Neutrophil (primary cell): ENCODE measurements around the gene ZNF296.

Experiments used
- H3K27ac ChIP-seq: fragments of 200-600 bp; sonication (generic); 2 replicates; pipeline ENCODE4 v1.5.1; 2016; ENCODE audit warnings: mild to moderate bottlenecking, moderate library complexity
- H3K27me3 ChIP-seq: fragments of 200-600 bp; sonication (generic); 2 replicates; pipeline ENCODE4 v1.6.0; 2016; ENCODE audit warnings: mild to moderate bottlenecking
- H3K36me3 ChIP-seq: fragments of 200-600 bp; sonication (generic); 2 replicates; pipeline ENCODE4 v1.5.1; 2017
- H3K4me1 ChIP-seq, 2 experiments: fragments of 200-600 bp in 1 of 2; sonication (generic) in 1 of 2; 1 replicate in 1 of 2; 2 replicates in 1 of 2; pipeline versions ENCODE4 v1.5.1 to v1.6.1; 2013 to 2016; ENCODE audit warnings: low read depth in 1 of 2, low read length in 1 of 2, mild to moderate bottlenecking in 1 of 2, moderate library complexity in 1 of 2; ENCODE audit not compliant: control insufficient read depth in 1 of 2, insufficient read depth in 1 of 2
- H3K4me3 ChIP-seq, 2 experiments: fragments of 200-600 bp in 1 of 2; sonication (generic) in 1 of 2; 1 replicate in 1 of 2; 2 replicates in 1 of 2; pipeline ENCODE4 v1.5.1; 2013 to 2016; ENCODE audit warnings: low read depth in 1 of 2, low read length in 1 of 2, mild to moderate bottlenecking in 1 of 2, moderate library complexity in 1 of 2
- H3K9me3 ChIP-seq: fragments of 200-600 bp; sonication (generic); 2 replicates; pipeline ENCODE4 v1.5.1; 2016
- TF ChIP-seq, protein P1 (sequence below): fragments of 200-600 bp; sonication (generic); IDR thresholded peaks from 2 replicates; pipeline ENCODE4 v1.5.1; 2016; ENCODE audit warnings: antibody characterized with exemption

ZNF296 gene

DNA sequence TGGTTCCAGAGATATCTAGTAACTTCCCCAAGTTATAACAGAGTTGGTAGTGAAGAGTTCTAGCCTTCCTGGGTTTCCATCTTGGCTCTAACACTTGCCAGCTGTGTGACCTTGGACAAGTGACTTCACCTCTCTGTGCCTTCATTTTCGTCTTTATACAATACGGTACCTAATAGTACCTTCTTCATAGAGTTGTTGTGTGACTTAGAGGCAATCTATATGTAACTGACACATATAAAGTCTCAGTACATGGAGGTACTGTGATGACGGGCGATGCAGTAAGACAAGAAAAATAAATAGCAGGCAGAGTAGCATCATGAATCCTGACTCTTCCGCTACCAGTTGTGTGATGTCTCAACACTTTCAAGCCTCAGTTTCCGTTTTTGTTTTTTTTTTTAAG lies 45.5 kb downstream of the ZNF296 start:
- Histone ChIP-seq H3K4me1 (no peaks in the 10 kb centered on the region), H3K27ac (no peak overlapping the region), H3K27me3 (no peaks in the 10 kb centered on the region), H3K4me3 (no peak overlapping the region), H3K9me3 (no peaks in the 10 kb centered on the region), H3K36me3 (peaks cover 41% of the 10 kb centered on the region)
- TF ChIP-seq, protein P1, sequence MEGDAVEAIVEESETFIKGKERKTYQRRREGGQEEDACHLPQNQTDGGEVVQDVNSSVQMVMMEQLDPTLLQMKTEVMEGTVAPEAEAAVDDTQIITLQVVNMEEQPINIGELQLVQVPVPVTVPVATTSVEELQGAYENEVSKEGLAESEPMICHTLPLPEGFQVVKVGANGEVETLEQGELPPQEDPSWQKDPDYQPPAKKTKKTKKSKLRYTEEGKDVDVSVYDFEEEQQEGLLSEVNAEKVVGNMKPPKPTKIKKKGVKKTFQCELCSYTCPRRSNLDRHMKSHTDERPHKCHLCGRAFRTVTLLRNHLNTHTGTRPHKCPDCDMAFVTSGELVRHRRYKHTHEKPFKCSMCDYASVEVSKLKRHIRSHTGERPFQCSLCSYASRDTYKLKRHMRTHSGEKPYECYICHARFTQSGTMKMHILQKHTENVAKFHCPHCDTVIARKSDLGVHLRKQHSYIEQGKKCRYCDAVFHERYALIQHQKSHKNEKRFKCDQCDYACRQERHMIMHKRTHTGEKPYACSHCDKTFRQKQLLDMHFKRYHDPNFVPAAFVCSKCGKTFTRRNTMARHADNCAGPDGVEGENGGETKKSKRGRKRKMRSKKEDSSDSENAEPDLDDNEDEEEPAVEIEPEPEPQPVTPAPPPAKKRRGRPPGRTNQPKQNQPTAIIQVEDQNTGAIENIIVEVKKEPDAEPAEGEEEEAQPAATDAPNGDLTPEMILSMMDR, result no peak

GRCh38 chr19:45027371-45027770 lies 48.9 kb downstream of the ZNF296 start:
- no peaks in the 10 kb centered on the region for H3K9me3 ChIP-seq
- H3K27me3 ChIP-seq, result no peaks in the 10 kb centered on the region
- no peak overlapping the region for H3K27ac ChIP-seq
- no peak overlapping the region for H3K4me3 ChIP-seq
- H3K36me3 ChIP-seq, result peaks cover 18% of the 10 kb centered on the region
- H3K4me1 ChIP-seq, result no peaks in the 10 kb centered on the region
- TF ChIP-seq, protein P1, result no peak

DNA sequence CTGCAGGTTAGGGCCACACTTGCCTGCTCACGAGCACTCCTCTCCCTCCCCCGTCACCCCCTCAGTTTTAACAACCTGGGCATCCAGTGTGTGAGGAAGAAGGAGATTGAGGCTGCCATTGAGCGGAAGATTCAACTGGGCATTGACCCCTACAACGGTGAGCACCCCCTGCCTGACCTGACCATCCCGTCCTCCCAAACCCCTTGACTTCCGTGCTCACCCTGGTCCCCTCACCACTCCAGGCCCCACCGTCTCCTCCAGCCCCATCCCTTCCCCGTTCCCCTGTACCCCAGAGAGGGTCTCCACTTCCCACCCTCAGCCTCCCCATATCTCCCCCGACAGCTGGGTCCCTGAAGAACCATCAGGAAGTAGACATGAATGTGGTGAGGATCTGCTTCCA lies 51.0 kb downstream of the ZNF296 start:
- Histone ChIP-seq H3K27ac (no peak overlapping the region), H3K4me1 (no peaks in the 10 kb centered on the region), H3K27me3 (no peaks in the 10 kb centered on the region), H3K9me3 (no peaks in the 10 kb centered on the region), H3K4me3 (no peak overlapping the region), H3K36me3 (peaks cover 17% of the 10 kb centered on the region)
- TF ChIP-seq, protein P1, result no peak

DNA sequence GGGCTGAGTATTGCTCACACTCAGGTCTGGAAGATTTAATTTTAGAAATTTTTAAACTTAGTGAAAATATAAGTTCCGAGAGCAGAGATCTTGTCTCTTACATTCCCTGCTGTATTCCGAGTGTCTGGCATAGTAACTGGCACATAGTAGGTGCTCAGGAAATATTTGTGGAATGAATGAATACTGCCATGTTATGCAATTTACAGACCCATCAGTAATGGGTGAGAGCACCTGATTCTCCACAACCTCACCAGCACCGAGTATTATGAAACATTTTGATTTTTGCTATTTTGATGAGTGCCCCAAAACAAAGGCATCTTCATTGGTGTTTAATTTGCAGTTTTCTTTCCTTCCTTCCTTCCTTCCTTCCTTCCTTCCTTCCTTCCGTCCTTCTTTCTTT lies 53.2 kb downstream of the ZNF296 start:
- no peaks in the 10 kb centered on the region for H3K36me3 ChIP-seq
- H3K27ac ChIP-seq, result no peak overlapping the region
- no peak overlapping the region for H3K4me3 ChIP-seq
- no peaks in the 10 kb centered on the region for H3K4me1 ChIP-seq
- H3K27me3 ChIP-seq, result no peaks in the 10 kb centered on the region
- TF ChIP-seq, protein P1, result no peak
- no peaks in the 10 kb centered on the region for H3K9me3 ChIP-seq

GRCh38 chr19:45021971-45022370 lies 54.3 kb downstream of the ZNF296 start:
- H3K4me3 ChIP-seq, result no peak overlapping the region
- H3K27me3 ChIP-seq, result no peaks in the 10 kb centered on the region
- TF ChIP-seq, protein P1, result no peak
- H3K36me3 ChIP-seq, result no peaks in the 10 kb centered on the region
- no peak overlapping the region for H3K27ac ChIP-seq
- no peaks in the 10 kb centered on the region for H3K9me3 ChIP-seq
- no peaks in the 10 kb centered on the region for H3K4me1 ChIP-seq
